GM21576 (cell line): Measurements from ENCODE around the gene PLCH1.

ENCODE experiments used
- ATAC-seq: cut with Tn5 transposase; IDR thresholded peaks from one replicate; pipeline ENCODE4 v1.9.1; 2021; ENCODE audit warnings: mild to moderate bottlenecking, moderate library complexity; ENCODE audit not compliant: unreplicated experiment

PLCH1 gene

GRCh38 chr3:155326244-155326643 lies 418.6 kb downstream of the PLCH1 start:
- ATAC-seq, result no peak
